ENCODE data around the gene NF2. TPM values are rescaled to one million over a fixed set of nuclear protein-coding genes. Genes with fewer than 3 reads are reported as not detected.
"Not testable (repeated sequence)": the region's sequence is repeated elsewhere in the genome, so short reads cannot be mapped to it uniquely, and the experiment has no call there.

The NF2 gene
- total RNA-seq, 1 donor from 2014 or later: 29.2 TPM

DNA sequence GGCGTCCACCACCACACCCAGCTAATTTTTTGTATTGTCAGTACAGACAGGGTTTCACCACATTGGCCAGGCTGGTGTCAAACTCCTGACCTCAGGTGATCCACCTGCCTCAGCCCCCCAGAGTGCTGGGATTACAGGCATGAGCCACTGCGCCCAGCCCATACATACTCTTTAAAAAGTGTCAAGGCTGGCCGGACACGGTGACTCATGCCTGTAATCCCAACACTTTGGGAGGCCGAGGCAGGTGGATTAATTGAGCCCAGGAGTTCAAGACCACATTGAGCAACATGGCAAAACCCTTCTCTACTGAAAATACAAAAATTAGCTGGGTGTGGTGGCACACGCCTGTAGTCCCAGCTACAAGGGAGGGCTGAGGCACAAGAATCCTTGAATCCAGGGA is 9.0 kb upstream of the NF2 start:
- not testable (repeated sequence) for H3K4me3 ChIP-seq (ENCODE audit: low read length in 3 of 3); H3K36me3 ChIP-seq (ENCODE audit: control insufficient read depth in 3 of 3, insufficient read depth in 3 of 3, low read length in 3 of 3); H3K9me3 ChIP-seq (ENCODE audit: control insufficient read depth in 3 of 3, low read length in 3 of 3); H3K27ac ChIP-seq (ENCODE audit: low read depth, low read length); H3K9ac ChIP-seq (ENCODE audit: low read depth in 1 of 3, low read length in 3 of 3); H3K27me3 ChIP-seq (ENCODE audit: control insufficient read depth in 3 of 3, insufficient read depth in 3 of 3, low read length in 3 of 3); H3K4me1 ChIP-seq (ENCODE audit: control insufficient read depth in 3 of 3, insufficient read depth in 3 of 3, low read length in 3 of 3)

- Histone ChIP-seq H3K4me1 (ENCODE audit: control insufficient read depth in 3 of 3, insufficient read depth in 3 of 3, low read length in 3 of 3) (no peaks in the 10 kb centered on the region), H3K27ac (ENCODE audit: low read depth, low read length) (no peak overlapping the region), H3K4me3 (ENCODE audit: low read length in 3 of 3) (no peak overlapping the region), H3K9me3 (ENCODE audit: control insufficient read depth in 3 of 3, low read length in 3 of 3) (no peaks in the 10 kb centered on the region), H3K9ac (ENCODE audit: low read depth in 1 of 3, low read length in 3 of 3) (no peak overlapping the region), H3K36me3 (ENCODE audit: control insufficient read depth in 3 of 3, insufficient read depth in 3 of 3, low read length in 3 of 3) (no peaks in the 10 kb centered on the region), H3K27me3 (ENCODE audit: control insufficient read depth in 3 of 3, insufficient read depth in 3 of 3, low read length in 3 of 3) (no peaks in the 10 kb centered on the region)
Measured at GRCh38 chr22:29596408-29596807, 7.0 kb upstream of the NF2 start.

DNA sequence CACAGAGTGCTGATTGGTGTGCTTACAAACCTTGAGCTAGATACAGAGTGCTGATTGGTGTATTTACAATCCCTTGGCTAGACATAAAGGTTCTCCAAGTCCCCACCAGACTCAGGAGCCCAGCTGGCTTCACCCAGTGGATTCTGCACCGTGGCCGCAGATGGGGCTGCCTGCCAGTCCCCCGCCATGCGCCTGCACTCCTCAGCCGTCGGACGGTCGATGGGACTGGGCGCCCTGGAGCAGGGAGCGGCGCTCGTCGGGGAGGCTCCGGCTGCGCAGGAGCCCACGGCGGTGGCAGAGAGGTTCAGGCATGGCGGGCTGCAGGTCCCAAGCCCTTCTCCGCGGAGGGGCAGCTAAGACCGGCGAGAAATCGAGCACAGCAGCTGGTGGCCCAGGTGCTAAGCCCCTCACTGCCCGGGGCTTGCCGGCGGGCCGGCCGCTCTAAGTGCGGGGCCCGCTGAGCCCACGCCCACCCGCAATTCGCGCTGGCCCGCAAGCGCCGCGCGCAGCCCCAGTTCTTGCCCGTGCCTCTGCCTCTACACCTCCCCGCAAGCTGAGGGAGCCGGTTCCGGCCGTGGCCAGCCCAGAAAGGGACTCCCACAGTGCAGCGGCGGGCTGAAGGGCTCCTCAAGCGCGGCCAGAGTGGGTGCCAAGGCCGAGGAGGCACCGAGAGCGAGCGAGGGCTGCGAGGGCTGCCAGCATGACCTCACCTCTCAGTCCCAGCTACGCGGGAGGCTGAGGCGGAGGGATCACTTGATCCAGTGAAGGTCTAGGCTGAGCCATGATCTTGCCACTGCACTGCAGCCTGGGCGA is 5.4 kb upstream of the NF2 start:
- not testable (repeated sequence) for H3K36me3 ChIP-seq (ENCODE audit: control insufficient read depth in 3 of 3, insufficient read depth in 3 of 3, low read length in 3 of 3); H3K27ac ChIP-seq (ENCODE audit: low read depth, low read length); H3K9me3 ChIP-seq (ENCODE audit: control insufficient read depth in 3 of 3, low read length in 3 of 3); H3K9ac ChIP-seq (ENCODE audit: low read depth in 1 of 3, low read length in 3 of 3); H3K27me3 ChIP-seq (ENCODE audit: control insufficient read depth in 3 of 3, insufficient read depth in 3 of 3, low read length in 3 of 3); H3K4me3 ChIP-seq (ENCODE audit: low read length in 3 of 3); H3K4me1 ChIP-seq (ENCODE audit: control insufficient read depth in 3 of 3, insufficient read depth in 3 of 3, low read length in 3 of 3)

DNA sequence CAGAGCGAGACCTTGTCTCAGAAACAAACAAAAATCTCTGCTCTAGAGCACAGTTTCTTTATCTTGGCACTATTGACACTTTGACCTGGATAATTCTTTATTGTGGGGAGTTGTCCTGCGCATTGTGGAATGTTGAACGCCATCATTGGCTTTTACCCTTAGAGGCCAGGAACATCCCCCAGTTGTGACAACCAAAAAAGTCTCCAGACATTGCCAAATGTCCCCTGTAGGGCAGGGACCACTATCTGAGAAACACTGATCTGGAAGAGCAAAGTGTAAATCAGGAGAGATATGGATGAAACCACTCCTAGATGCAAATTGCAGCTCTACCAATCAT is 4.8 kb upstream of the NF2 start:
- peaks cover 0 to 2% (median 0%) of the 10 kb centered on the region in 3 donors for H3K4me1 ChIP-seq (ENCODE audit: control insufficient read depth in 3 of 3, insufficient read depth in 3 of 3, low read length in 3 of 3)
- H3K9me3 ChIP-seq (ENCODE audit: control insufficient read depth in 3 of 3, low read length in 3 of 3): no peaks in the 10 kb centered on the region
- no peaks in the 10 kb centered on the region for H3K36me3 ChIP-seq (ENCODE audit: control insufficient read depth in 3 of 3, insufficient read depth in 3 of 3, low read length in 3 of 3)
- no peaks in the 10 kb centered on the region for H3K27me3 ChIP-seq (ENCODE audit: control insufficient read depth in 3 of 3, insufficient read depth in 3 of 3, low read length in 3 of 3)
- H3K27ac ChIP-seq (ENCODE audit: low read depth, low read length): no peak overlapping the region
- H3K4me3 ChIP-seq (ENCODE audit: low read length in 3 of 3): no peak overlapping the region
- no peak overlapping the region for H3K9ac ChIP-seq (ENCODE audit: low read depth in 1 of 3, low read length in 3 of 3)

GRCh38 chr22:29604076-29604360 is 585 bp downstream of the NF2 start:
- no peaks in the 10 kb centered on the region for H3K9me3 ChIP-seq (ENCODE audit: control insufficient read depth in 3 of 3, low read length in 3 of 3)
- H3K36me3 ChIP-seq (ENCODE audit: control insufficient read depth in 3 of 3, insufficient read depth in 3 of 3, low read length in 3 of 3): no peaks in the 10 kb centered on the region
- peak overlapping the region; percentile 89 to 94 (median 92) for H3K4me3 ChIP-seq (ENCODE audit: low read length in 3 of 3)
- peak overlapping the region; percentile 96 for H3K27ac ChIP-seq (ENCODE audit: low read depth, low read length)
- H3K9ac ChIP-seq (ENCODE audit: low read depth in 1 of 3, low read length in 3 of 3): peak overlapping the region; percentile 91 to 97 (median 97)
- no peaks in the 10 kb centered on the region for H3K27me3 ChIP-seq (ENCODE audit: control insufficient read depth in 3 of 3, insufficient read depth in 3 of 3, low read length in 3 of 3)
- peaks cover 9 to 15% (median 13%) of the 10 kb centered on the region in 3 donors for H3K4me1 ChIP-seq (ENCODE audit: control insufficient read depth in 3 of 3, insufficient read depth in 3 of 3, low read length in 3 of 3)

DNA sequence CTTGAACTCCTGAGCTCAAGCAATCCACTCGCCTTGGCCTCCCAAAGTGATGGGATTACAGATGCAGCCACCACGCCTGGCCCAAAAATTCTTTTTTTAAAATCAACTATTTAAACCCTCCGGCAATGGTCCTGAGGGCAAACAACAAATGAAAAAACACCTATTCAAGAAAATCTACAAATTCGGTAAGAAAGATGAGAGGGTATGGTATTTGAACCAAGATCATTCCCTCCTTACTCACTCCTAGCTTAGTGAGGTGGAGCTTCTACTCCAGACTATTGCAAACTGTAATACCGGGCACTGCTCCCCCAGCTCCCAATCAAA is 2.1 kb downstream of the NF2 start:
- Histone ChIP-seq H3K9ac (ENCODE audit: low read depth in 1 of 3, low read length in 3 of 3) (no peak overlapping the region), H3K4me3 (ENCODE audit: low read length in 3 of 3) (no peak overlapping the region), H3K27ac (ENCODE audit: low read depth, low read length) (no peak overlapping the region), H3K27me3 (ENCODE audit: control insufficient read depth in 3 of 3, insufficient read depth in 3 of 3, low read length in 3 of 3) (no peaks in the 10 kb centered on the region), H3K4me1 (ENCODE audit: control insufficient read depth in 3 of 3, insufficient read depth in 3 of 3, low read length in 3 of 3) (peaks cover 9 to 15% (median 13%) of the 10 kb centered on the region in 3 donors), H3K36me3 (ENCODE audit: control insufficient read depth in 3 of 3, insufficient read depth in 3 of 3, low read length in 3 of 3) (no peaks in the 10 kb centered on the region), H3K9me3 (ENCODE audit: control insufficient read depth in 3 of 3, low read length in 3 of 3) (no peaks in the 10 kb centered on the region)

- Histone ChIP-seq H3K4me1 (ENCODE audit: control insufficient read depth in 3 of 3, insufficient read depth in 3 of 3, low read length in 3 of 3) (peaks cover 9 to 15% (median 13%) of the 10 kb centered on the region in 3 donors), H3K4me3 (ENCODE audit: low read length in 3 of 3) (no peak overlapping the region), H3K9me3 (ENCODE audit: control insufficient read depth in 3 of 3, low read length in 3 of 3) (no peaks in the 10 kb centered on the region), H3K9ac (ENCODE audit: low read depth in 1 of 3, low read length in 3 of 3) (no peak overlapping the region), H3K27ac (ENCODE audit: low read depth, low read length) (no peak overlapping the region), H3K36me3 (ENCODE audit: control insufficient read depth in 3 of 3, insufficient read depth in 3 of 3, low read length in 3 of 3) (no peaks in the 10 kb centered on the region), H3K27me3 (ENCODE audit: control insufficient read depth in 3 of 3, insufficient read depth in 3 of 3, low read length in 3 of 3) (no peaks in the 10 kb centered on the region)
Measured at GRCh38 chr22:29606320-29606719, 2.9 kb downstream of the NF2 start.

DNA sequence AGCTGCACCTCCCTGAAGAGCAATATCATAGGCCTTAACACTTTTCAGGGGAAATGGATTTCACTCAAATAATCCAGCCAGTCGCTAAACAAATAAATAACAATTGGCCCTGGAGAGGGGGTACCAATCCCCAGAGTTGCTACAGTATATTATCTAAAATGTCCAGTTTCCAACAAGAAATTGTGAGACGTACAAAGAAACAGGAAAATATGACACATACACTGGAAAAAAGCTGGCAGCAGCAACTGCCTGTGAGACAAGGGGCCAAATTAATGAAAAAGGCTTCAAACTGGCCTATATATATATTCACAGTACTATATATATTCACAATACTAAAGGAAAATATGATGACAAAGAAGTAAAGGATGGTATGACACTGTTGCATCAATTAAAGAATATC is 4.0 kb downstream of the NF2 start:
- Histone ChIP-seq H3K27ac (ENCODE audit: low read depth, low read length) (no peak overlapping the region), H3K9me3 (ENCODE audit: control insufficient read depth in 3 of 3, low read length in 3 of 3) (no peaks in the 10 kb centered on the region), H3K27me3 (ENCODE audit: control insufficient read depth in 3 of 3, insufficient read depth in 3 of 3, low read length in 3 of 3) (no peaks in the 10 kb centered on the region), H3K4me3 (ENCODE audit: low read length in 3 of 3) (no peak overlapping the region), H3K4me1 (ENCODE audit: control insufficient read depth in 3 of 3, insufficient read depth in 3 of 3, low read length in 3 of 3) (peaks cover 9 to 15% (median 13%) of the 10 kb centered on the region in 3 donors), H3K9ac (ENCODE audit: low read depth in 1 of 3, low read length in 3 of 3) (no peak overlapping the region), H3K36me3 (ENCODE audit: control insufficient read depth in 3 of 3, insufficient read depth in 3 of 3, low read length in 3 of 3) (no peaks in the 10 kb centered on the region)

- peaks cover 7 to 15% (median 8%) of the 10 kb centered on the region in 3 donors for H3K4me1 ChIP-seq (ENCODE audit: control insufficient read depth in 3 of 3, insufficient read depth in 3 of 3, low read length in 3 of 3)
- no peaks in the 10 kb centered on the region for H3K27me3 ChIP-seq (ENCODE audit: control insufficient read depth in 3 of 3, insufficient read depth in 3 of 3, low read length in 3 of 3)
- no peaks in the 10 kb centered on the region for H3K36me3 ChIP-seq (ENCODE audit: control insufficient read depth in 3 of 3, insufficient read depth in 3 of 3, low read length in 3 of 3)
- H3K9me3 ChIP-seq (ENCODE audit: control insufficient read depth in 3 of 3, low read length in 3 of 3): no peaks in the 10 kb centered on the region
- H3K27ac ChIP-seq (ENCODE audit: low read depth, low read length): no peak overlapping the region
- H3K4me3 ChIP-seq (ENCODE audit: low read length in 3 of 3): no peak overlapping the region
- no peak overlapping the region for H3K9ac ChIP-seq (ENCODE audit: low read depth in 1 of 3, low read length in 3 of 3)
Measured at GRCh38 chr22:29609139-29609538, 5.7 kb downstream of the NF2 start.

DNA sequence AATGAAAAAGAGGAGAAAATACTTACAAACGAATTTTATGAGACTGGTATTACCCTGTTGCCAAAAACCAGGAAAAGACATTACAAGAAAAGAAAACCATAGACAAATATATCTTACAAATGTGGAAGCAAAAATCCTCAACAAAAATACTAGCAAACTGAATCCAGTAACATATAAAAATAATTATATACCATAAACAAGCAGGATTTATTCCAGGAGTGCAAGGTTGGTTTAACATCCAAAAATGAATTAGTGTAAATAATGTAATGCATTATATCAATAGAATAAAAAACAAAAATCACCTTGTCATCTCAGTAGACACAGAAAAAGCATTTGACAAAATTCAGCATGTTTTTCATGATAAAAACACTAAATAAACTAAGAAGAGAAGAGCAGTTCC is 7.3 kb downstream of the NF2 start:
- no peaks in the 10 kb centered on the region for H3K9me3 ChIP-seq (ENCODE audit: control insufficient read depth in 3 of 3, low read length in 3 of 3)
- no peak overlapping the region for H3K27ac ChIP-seq (ENCODE audit: low read depth, low read length)
- no peak overlapping the region for H3K9ac ChIP-seq (ENCODE audit: low read depth in 1 of 3, low read length in 3 of 3)
- H3K27me3 ChIP-seq (ENCODE audit: control insufficient read depth in 3 of 3, insufficient read depth in 3 of 3, low read length in 3 of 3): no peaks in the 10 kb centered on the region
- no peak overlapping the region for H3K4me3 ChIP-seq (ENCODE audit: low read length in 3 of 3)
- H3K36me3 ChIP-seq (ENCODE audit: control insufficient read depth in 3 of 3, insufficient read depth in 3 of 3, low read length in 3 of 3): no peaks in the 10 kb centered on the region
- H3K4me1 ChIP-seq (ENCODE audit: control insufficient read depth in 3 of 3, insufficient read depth in 3 of 3, low read length in 3 of 3): peaks cover 0 to 4% (median 0%) of the 10 kb centered on the region in 3 donors
